Activated CD4-positive, alpha-beta T cell treated with anti-CD3 and anti-CD28 coated beads, Interleukin-2, Interleukin-4, amounts not matched to agents 100 ng/mL and 50 ng/mL, durations not matched to agents 16 hours and 8 hours (primary cell): ENCODE measurements around the gene CHN2.

Experiments
- DNase-seq: peaks from one replicate; pipeline ENCODE4 v3.0.0-alpha.2; 2020; ENCODE audit warnings: low spot score

CHN2 gene

DNA sequence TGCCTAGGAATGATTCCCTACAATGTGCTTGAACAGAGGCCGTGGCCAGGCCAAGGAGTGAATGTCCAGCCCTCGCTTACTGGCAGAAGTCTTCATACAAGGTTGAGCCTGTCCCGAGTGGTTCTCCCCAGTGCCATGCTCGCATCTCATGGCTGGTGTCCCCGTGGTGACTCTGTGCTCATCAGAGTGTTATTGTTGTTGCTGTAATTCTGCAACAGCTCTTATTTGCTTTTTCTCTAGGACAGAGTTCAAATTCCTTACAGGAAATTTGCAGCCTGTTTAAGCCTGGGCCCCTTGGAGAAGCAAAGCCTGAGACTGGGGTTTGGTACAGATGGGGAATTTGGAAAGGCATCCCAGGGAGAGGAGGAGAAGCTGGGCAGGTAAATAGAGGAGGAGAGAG, 211.3 kb downstream of the CHN2 start:
- DNase-seq = no peak

DNA sequence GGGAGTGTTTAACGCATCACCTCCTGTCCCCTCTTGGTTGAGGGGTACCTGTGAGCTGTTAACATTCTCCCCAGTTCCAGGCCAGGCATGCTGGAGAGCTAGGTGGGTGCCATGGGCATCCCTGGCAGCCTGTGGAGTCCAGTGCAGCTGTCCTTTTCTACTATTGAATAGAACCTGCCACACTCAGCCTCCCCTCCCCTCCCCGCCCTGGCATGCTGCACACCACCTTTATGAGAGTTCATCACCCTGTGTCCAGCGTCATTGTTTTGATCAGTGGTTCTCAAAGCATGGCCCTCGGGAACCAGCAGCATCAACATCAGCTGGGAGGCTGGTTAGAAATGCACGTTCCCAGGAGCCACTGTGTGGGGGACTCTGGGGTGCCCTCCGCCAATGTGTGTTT, 211.8 kb downstream of the CHN2 start:
- DNase-seq = no peak

GRCh38 chr7:29408841-29409243, 214.3 kb downstream of the CHN2 start:
- peak; percentile 74 for DNase-seq

DNA sequence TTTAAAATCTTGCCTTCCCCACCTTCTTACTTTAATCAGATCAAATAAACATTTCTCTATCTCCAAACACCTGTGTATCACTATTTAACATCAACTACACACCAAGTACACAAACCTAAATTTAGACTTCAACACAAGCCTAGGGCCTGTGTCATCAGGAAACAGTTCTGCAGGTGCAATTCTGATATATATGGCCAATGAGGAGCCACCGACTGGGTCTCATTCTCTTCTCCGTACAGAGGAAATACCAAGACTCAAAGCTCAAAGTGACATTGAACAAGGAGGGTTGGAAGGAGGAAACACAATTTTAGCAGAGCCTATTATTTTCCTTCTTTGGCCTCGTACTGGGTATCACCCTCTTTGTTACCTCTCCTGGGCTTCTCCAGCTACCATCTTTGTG, 216.4 kb downstream of the CHN2 start:
- DNase-seq = no peak

DNA sequence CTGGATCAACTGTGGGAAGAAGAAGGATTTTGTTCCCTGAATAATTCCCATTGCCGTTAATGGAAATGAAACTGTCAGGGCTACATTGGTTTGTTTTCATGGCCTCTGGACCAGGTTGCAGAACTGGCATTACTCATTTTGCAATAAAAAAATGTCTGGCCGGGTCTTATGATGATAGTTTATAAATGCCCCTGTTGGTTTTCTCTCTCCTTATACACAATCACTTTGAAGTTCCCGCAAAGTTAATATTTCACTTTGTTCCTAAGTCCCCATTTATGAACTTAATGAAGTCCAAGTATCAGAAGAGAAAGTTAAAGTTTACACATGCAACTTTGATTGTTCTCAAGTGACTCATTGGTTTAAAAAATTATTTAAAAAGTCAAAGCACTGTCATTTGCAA, 218.3 kb downstream of the CHN2 start:
- DNase-seq = no peak

- DNase-seq = no peak
Observed at GRCh38 chr7:29413626-29414136, 219.1 kb downstream of the CHN2 start.

- DNase-seq = no peak
Observed at GRCh38 chr7:29414216-29414615, 219.6 kb downstream of the CHN2 start.

DNA sequence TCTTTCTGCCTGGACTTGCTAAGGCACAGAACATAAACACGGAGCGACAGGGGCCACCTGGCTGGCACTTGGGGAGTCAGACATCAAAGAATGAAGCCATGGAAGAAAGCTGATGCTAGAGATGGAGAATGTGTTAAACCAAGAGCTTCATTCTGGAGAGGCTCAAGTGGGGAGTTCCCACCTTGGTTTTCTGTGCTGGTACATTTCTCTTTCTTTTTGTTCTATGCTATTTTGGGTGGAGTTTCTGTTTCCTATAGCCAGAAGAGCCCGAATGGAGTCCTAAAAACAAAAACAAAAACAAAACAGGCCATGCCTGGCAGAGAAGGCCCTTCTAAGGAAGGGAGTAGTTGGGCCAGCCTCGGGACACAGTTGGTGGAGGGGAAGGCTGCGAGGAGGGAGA, 220.6 kb downstream of the CHN2 start:
- no peak for DNase-seq

GRCh38 chr7:29416276-29416937, 221.8 kb downstream of the CHN2 start:
- no peak for DNase-seq

- DNase-seq = no peak
Observed at GRCh38 chr7:29416938-29417305, 222.3 kb downstream of the CHN2 start.

DNA sequence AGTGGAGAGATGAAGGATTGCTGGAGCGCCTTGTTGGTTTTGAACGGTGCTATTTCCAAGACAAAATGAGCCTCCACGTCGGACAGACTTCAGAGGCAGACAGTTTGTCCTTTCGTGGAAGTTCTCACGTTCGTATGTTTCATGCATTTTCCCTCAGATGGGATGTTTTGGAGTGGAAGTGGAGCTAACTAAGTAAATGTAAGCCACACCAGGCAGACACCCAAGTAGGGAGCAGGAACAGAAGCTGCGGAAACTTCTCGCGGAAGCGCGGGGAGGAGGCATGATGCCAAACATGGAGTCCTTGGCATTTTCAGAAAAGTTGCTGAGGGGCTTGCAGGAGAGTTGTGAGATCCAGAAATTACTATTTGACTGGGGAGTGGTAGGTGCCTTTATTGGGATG, 223.5 kb downstream of the CHN2 start:
- no peak for DNase-seq

DNA sequence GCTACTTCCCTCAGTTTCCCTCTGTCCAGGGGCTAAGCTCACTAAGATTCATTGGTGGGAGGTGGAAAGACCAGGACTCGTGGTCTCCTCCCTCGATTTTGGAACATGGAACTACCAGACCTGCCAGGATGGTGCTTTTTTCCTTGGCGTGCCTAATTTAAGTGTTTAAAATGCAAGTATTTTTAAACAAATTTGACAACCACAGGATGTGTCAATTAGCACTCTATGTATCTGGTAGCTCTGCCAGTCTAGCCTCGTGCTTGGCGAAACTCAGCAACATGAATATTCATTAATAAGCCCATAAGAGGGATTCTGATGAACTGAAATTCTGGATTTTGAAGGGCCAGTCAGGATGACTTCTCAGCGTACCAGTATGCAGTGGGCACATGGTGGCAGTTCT, 224.1 kb downstream of the CHN2 start:
- no peak for DNase-seq

DNA sequence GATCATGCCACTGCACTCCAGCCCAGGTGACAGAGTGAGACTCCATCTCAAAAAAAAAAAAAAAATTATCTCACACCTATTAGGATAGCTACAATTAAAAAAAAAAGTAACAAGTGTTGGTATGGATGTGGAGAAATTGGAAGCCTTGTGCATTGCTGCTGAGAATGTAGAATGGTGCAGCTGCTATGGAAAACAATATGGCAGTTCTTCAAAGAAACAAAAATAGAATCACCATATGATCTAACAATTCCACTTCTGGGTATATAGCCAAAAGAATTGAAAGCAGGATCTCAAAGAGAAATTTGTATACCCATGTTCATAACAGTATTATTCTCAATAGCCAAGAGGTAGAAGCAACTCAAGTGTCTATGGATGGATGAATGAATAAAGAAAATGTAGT, 225.4 kb downstream of the CHN2 start:
- DNase-seq = no peak

GRCh38 chr7:29421010-29421956, 226.7 kb downstream of the CHN2 start:
- no peak for DNase-seq

DNA sequence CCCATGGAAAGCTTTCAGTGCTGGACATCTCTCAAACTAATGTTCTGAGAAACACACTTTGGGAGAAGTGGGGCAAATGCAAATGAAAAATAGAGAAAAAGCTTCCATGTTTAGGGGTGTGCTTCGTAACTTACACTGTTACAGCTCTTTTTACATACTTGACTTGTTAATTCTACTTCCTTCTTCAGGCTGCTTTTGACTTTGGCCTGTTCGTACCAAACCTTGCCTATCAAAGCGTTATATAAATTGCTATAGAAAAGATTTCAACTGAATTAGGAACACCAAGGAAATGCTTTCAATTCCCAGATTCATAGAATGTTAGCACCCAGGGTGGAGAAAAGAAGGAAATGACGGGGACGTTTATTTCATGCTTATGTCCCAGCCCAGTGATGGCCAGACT, 228.3 kb downstream of the CHN2 start:
- no peak for DNase-seq

DNA sequence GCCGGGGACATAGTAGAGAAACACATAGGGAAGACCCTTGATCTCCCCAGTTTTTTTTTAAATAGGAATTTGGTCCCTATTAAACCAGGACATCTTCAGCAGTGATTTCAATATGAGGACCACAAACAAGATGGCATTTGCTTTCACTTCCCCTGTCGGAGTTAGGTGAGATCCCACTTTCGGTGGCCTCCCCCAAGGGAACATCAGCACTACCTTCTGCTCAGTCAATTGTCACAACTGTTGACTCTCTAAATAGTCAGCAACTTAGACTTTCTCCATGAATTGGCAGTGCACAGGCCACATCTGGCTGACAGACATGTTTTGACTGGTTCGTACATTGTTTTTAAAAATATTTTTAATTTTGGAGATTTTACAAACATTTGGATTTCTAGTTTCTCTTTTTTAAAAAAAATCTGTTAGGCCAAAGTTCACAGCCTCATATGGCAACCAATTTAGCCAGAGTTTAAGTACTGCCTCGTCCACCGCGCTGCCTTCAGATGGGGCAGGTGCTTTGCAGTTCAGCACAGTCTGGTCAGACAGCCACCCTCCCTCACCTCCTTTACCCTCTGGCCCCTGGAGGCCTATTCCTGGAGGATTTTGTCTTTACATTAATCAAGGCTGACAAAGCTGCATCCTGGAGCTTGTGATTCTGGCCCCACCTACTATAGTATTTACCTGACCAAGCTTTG, 229.9 kb downstream of the CHN2 start:
- no peak for DNase-seq

DNA sequence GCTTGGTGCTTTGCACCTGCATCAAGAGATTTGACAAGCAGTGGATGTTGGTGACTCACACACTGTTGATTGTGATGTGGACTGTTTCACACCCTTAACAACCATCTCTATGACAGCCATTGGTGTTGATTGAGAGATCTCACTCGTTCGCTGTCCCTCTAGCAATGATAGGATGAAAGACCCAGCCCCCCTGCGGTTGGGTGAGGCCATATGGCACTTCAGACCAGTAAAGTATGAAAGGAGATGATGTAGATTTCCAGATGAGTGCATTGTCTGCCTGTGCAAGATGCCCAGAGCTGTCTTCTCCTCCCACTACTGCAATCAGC, 230.4 kb downstream of the CHN2 start:
- DNase-seq = no peak

- no peak for DNase-seq
Observed at GRCh38 chr7:29426587-29426986, 232.0 kb downstream of the CHN2 start.

DNA sequence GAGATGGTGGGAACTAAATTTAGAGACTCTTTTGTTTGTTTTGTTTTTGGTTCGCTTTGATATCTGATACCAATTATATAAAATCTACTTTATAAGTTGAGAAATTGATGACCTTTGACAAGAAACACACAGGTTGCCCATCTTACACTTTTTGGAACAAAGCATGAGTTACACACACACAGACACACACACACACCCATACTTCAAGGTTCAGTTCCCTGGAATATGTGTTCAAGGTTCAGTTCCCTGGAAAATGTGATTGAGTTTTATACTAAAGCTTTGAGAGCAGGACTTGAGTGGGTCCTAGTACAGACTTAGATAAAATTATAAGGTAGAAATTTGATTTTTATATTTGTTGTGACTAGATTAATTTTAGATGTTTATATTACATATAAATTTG, 234.8 kb downstream of the CHN2 start:
- no peak for DNase-seq

DNA sequence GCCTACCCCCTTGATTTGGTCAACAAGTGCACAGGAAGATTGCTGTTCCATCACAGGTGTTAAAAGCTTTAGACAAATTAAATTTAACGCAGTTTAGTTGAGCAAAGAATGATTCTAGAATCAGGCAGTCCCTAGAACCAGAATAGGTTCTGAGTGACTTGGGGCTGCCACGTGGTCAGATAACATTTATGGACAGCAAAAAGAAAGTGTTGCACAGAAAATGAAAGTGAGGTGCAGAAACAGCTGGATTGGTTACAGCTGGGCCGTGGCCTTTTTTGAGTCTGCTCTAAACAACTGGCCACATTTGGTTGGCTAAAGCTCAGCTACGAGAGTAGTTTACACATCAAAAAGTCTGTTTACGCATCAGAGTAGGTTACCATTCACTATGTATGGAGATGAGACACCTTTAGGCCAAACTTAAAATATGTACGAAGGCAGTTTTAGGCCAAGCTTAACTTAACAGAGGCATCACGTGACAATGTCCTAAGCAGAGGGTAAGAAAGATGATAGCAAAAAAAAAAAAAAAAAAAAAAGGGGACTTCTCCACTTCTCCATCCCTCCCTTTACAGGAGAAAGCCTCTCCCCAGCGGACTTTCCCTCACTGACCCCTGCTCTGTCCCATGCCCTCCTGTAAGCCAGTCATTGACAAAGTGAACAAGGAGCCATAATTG, 235.8 kb downstream of the CHN2 start:
- no peak for DNase-seq

DNA sequence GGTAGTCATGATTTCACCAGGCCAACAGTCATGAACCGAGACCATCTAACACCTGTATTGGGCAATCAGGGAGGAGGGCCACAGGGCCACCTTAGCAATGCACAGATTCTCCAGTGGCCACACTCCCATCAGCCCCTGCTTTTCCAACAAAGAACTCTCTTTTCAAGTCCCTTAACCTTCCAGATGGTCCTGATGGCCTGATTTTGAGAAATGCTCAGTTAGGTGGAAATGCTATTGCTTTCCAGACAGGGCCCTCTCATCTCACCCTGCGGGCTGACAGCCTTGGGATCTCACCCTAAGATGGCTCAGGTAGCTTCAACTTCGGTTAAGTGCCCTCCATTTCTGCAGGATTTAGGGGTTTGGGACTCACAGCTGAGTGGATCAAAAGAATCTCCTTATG, 237.1 kb downstream of the CHN2 start:
- no peak for DNase-seq

DNA sequence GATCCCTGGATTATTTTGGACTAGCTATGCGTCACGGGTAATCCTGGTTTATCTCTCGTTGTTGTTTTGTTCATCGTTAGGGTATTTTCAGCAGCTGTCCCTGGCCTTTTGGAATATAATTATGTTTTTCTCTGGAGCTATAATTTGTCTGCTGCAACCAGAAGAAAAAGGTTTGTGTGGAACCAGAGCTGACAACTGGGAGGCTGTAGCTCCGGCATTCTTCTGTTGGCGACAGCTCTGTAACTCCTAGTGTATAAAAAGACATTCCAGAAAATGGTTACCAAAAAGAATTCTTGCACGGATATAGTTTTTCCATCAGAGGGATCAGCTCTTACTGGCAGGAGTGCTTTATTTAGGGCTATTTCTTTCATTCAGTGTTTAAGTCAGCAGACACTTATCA, 238.1 kb downstream of the CHN2 start:
- no peak for DNase-seq
